ENCODE data around the gene CAPN2.

DNA sequence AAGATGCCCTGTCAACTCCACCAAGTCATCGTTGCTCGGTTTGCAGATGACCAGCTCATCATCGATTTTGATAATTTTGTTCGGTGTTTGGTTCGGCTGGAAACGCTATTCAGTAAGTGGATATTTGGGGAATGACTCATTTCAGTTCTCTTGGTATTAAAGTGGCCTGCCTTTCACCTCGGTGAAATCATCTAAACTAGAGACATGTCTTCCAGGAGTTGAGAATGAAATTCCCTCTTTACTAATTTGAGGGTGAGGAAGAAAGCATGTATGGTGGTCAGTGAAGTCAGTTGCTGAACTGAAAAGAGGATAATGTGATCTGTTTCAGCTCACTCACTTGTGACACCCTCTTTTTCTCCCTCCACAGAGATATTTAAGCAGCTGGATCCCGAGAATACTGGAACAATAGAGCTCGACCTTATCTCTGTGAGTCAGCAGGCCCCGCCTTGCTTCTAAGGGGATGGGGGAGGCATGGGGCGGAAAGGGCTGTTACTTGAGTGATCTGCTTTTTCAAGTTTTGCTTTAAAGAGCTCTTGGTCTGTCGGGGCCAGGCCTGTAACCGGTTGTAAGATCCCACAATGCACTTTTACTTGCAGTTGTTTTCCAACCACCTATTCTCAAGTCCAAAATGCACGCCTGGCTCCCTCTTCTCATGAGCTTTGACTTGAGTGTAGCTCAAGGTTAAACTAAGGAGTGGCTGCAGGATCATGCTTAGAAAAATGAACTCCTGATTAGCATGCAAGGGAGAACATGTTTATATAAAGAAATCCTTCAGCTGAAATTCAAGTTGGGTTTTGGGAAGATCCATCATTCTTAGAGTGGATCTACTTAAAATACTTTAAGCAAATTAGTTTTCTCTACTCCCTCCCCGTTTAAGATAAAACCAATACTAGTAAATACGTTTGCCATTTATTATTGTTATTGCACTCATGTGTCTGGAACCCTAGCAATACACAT lies 59.8 kb downstream of the CAPN2 start:
- TF ChIP-seq ZFP30 (CRISPR knock-in tag; IDR thresholded peaks at IDR 0.05) = no peak
- TF ChIP-seq, protein P1, sequence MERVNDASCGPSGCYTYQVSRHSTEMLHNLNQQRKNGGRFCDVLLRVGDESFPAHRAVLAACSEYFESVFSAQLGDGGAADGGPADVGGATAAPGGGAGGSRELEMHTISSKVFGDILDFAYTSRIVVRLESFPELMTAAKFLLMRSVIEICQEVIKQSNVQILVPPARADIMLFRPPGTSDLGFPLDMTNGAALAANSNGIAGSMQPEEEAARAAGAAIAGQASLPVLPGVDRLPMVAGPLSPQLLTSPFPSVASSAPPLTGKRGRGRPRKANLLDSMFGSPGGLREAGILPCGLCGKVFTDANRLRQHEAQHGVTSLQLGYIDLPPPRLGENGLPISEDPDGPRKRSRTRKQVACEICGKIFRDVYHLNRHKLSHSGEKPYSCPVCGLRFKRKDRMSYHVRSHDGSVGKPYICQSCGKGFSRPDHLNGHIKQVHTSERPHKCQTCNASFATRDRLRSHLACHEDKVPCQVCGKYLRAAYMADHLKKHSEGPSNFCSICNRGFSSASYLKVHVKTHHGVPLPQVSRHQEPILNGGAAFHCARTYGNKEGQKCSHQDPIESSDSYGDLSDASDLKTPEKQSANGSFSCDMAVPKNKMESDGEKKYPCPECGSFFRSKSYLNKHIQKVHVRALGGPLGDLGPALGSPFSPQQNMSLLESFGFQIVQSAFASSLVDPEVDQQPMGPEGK (CRISPR knock-in tag; IDR thresholded peaks at IDR 0.05; ENCODE audit: borderline replicate concordance) = peak; percentile 81; the same call in 1 of the 2 replicates
- TF ChIP-seq ZC3H10 (CRISPR knock-in tag; IDR thresholded peaks at IDR 0.05) = peak; percentile 45
- no peak for TF ChIP-seq CREB5 (CRISPR knock-in tag; IDR thresholded peaks at IDR 0.05; ENCODE audit: low read depth)
- TF ChIP-seq GLIS3 (CRISPR knock-in tag; IDR thresholded peaks at IDR 0.05) = no peak
- TF ChIP-seq ESRRG (CRISPR knock-in tag; IDR thresholded peaks at IDR 0.05) = no peak
- TF ChIP-seq BACH2 (CRISPR knock-in tag; IDR thresholded peaks at IDR 0.05; ENCODE audit: borderline replicate concordance) = no peak

All from SK-N-SH treated with all-trans-retinoic acid at 6 μM for 48 hours (cell line).